ENCODE data around the gene DNAH3.

GRCh38 chr16:21190599-21190998 is 40.0 kb upstream of the DNAH3 start:
- TF ChIP-seq CTCF (IDR thresholded peaks at IDR 0.05): no peak
- no peak for TF ChIP-seq POLR2AphosphoS5 (IDR thresholded peaks at IDR 0.05)
